ENCODE measurements around the gene ATG10.
"Not testable (repeated sequence)": the region's sequence is repeated elsewhere in the genome, so short reads cannot be mapped to it uniquely, and the experiment has no call there.

Gene ATG10

DNA sequence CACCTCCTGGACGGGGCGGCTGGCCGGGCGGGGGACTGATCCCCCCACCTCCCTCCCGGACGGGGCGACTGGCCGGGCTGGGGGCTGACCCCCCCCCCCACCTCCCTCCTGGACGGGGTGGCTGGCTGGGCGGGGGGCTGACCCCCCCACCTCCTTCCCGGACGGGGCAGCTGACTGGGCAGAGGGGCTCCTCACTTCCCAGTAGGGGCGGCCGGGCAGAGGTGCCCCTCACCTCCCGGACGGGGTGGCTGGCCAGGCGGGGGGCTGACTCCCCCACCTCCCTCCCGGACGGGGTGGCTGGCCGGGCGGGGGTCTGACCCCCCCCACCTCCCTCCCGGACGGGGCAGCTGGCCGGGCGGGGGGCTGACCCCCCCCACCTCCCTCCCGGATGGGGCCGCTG lies 11.3 kb downstream of the ATG10 start:
- not testable (repeated sequence) for DNase-seq

DNA sequence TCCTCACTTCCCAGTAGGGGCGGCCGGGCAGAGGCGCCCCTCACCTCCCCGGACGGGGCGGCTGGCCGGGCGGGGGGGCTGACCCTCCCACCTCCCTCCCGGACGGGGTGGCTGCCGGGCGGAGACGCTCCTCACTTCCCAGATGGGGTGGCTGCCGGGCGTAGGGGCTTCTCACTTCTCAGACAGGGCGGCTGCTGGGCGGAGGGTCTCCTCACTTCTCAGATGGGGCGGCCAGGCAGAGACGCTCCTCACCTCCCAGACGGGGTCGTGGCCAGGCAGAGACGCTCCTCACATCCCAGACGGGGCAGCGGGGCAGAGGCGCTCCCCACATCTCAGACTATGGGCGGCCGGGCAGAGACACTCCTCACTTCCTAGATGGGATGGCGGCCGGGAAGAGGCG lies 11.7 kb downstream of the ATG10 start:
- not testable (repeated sequence) for DNase-seq

DNA sequence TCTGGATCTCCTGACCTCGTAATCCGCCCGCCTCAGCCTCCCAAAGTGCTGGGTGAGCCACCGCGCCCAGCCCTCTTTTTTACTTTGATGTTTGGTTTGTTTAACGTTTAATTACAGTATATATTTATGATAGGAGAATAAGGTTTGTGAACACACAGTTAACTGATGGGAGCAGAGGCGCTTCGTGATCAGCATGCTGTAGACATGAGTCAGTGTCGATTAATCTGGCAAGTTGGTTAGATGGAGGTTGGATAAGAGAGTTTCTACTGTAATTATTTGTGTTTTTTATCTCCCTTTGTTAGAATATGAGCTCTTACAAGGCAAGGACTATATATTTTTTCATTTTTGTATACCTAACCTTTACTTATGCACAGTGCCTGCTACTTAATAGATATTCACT lies 14.3 kb downstream of the ATG10 start:
- no peak for DNase-seq

DNA sequence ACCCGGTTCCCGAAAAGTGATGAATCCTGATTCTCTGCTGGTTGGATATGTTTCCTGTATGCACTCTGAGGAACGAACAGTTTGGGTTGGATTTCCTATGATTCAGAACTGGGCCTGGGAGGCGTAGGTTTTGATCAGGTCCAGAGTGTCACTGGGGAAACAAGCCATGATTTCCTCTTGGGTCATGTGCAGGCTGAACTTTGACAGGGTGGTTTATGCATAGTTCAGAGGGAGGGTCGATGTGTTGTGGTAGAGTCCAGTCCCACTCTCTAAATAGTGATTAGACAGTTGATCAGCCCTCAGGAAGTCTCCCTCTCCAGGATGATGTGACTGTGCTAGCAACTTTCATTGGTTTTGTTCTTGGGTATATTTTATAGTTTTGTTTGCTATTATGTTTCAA lies 17.4 kb downstream of the ATG10 start:
- DNase-seq, result no peak

DNA sequence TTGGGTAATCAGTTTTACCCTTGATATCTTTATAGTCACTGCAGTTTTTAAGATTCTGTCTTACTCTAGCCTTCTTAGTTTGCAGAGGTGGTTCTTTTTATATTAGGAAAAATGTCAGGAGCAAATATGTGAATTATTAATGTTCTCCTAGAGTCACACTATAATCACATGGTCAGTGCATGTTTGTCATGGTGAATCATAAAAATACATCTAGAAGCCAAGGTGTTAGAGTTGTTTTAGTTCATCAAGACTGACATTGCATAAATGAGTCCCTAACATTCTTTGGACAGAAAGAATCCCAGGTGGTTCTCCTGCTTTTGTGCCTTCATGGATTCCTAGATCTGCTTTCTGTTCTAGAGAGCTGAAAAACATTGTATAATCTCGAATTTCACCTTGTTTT lies 22.9 kb downstream of the ATG10 start:
- no peak for DNase-seq

DNA sequence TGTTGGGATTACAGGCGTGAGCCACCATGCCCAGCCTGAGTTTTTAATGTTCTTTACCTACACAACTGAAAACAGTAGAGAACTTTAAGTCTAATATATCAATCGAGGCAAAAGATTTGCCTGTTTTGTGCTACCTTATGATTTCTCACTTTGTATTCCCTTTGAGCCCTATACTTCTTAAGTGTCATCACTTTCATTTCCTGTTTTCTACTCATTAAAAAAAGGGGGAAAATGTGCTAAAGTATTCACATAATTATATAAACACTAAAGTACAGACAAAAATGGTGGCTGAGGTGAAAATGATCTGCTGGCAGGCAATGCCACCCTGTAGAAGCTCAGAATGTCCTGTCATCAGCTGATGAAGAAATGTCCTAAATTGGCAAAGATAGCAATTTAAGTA lies 23.6 kb downstream of the ATG10 start:
- no peak for DNase-seq

DNA sequence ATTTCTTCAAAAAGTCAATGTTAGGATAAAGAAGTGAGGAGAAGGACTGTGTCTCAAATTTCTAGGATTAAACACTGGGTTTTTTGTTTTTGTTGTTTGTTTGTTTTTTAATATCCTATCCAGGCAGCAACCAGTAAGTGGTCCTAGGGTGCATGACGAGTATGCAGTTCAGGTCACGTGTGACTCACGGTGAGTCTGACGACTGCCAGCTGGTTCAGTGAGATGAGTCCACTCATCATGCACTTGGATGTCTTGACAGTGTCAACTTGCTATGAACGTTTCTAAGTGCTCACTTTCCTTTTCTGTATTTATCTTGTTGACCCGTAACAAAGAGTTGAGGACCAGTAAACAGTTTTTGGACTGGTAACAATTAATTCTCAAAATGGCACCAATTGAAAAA lies 32.7 kb downstream of the ATG10 start:
- DNase-seq, result no peak

DNA sequence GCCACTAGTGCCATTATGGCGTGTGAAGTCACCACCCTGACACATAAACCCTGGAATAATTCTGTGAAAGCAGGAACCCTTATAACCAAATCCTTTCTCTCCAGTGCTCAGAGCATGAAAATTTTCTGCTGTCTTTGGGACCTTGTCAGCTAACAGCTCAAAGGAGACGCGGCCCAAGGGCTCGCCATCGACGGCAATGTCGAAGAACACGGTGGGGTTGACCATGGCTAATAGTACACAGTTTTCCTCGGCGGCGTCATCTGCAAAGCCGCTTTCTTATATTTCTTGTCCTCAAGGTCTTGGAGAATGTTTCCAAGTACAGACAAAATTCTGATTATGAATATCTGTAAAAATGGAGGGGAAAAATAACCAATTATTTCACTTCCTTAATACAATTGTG lies 38.0 kb downstream of the ATG10 start:
- DNase-seq, result not testable (repeated sequence)

DNA sequence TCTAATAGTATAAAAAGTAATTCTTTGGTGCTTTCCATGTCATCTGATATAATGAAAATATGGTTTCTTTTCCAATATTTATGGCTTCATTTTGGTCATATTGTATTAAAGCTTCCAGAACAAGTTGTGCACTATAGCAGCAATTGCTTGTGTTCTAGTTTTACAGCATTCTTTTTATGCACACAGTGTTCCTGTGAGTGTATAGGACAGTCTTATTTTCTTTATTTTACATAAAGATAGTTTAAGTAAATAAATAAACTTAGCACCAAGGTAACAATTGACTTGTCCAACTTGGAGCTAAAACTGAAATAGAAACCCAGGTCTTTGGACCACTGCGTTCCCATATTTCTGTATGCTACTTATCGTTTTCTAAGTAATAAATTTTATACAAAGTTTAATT lies 38.9 kb downstream of the ATG10 start:
- no peak for DNase-seq

DNA sequence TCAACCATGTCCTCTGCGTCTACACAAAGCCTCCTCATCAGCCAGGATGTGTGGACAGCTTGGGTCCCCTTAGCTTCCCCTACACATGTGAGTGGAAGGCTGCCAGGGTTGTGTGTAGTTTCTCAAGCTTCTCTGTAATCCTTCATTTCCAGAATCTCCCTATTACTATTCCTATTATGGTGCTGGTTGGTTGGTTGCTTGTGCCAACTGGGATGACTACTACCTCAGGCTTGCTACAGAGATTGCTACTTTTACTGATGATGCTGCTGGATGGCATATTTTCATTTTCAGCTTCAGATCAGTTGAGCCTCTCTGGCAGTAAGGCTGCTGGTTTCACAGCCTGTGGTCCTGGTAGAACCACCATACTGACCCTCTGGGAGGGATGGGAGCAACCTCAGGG lies 39.9 kb downstream of the ATG10 start:
- no peak for DNase-seq

DNA sequence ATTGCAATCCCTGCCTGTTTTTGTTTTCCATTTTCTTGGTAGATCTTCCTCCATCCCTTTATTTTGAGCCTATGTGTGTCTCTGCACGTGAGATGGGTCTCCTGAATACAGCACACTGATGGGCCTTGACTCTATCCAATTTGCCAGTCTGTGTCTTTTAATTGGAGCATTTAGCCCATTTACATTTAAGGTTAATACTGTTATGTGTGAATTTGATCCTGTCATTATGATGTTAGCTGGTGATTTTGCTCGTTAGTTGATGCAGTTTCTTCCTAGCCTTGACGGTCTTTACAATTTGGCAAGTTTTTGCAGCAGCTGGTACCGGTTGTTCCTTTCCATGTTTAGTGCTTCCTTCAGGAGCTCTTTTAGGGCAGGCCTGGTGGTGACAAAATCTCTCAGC lies 42.8 kb downstream of the ATG10 start:
- DNase-seq, result not testable (repeated sequence)

DNA sequence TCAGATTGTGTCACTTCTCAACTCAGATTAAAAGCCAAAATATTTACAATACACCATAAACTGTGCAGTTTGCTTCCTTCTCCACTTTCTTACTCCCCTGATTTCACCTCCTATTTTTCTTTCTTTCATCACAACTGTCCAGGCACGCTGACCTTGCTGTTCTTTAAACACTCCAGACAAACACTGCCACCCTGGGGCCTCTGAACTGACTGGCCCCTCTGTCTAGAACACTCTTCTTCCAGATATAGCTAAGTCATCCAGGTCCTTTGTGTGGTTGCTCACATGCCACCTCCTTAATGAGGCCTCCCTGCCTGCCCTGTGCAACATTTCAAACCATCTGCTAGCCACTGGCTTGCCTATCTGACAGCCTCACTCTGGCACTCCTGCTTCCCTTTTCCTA lies 46.6 kb downstream of the ATG10 start:
- no peak for DNase-seq

DNA sequence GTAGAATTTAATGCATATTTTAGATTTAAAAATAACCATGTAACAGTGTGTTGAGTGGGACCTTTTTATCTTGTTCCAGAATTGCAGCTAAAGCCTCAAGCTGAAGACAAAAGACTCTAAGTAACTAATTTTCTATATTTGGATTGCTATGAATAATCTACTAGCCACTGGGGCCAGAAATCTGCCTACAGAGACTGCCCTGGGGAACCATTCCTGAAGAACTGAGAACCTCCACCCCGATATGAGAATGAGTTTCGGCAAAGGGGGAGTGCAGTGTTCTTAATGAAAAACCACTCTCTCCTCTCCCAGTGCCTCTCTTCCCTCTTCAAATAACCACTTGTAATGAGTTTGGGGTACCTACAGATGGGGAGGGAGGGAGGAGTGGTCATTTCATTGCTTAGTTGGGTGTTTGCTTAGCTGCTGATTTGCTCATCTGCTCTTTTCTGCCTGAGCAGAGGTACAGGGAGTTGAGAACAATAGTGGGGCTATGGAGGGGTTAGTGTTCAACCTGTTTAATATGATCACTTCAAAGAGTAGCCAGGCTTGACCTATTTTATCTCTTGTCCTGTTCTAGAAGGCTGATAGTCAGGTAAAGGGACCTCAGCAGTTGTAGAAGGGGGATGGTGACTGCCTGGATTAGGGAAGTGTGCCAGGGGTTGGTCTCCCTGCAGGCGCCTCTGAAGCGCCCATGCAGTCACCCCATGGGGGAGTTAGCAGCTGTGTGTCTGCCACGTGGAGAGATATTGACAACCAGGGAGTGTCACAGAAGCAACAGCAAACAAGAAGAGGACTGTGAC lies 47.7 kb downstream of the ATG10 start:
- peak; percentile 58 for DNase-seq

DNA sequence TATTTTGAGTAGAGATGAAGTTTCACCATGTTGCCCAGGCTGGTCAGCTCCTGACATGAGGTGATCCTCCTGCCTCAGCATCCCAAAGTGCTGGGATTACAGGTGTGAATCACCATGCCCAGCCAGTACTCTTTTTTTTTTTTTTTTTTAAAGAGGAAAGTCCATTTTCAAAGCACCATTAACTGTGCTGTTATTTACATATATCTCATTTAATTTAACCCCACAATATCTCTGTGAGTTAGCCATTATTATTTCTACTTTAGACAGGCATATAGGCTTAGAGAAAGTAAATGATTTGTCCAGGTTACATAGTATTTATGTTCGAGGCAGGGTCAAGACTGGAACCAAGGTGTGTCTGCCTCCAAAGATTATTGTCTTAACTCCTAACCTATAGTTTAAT lies 50.7 kb downstream of the ATG10 start:
- no peak for DNase-seq

DNA sequence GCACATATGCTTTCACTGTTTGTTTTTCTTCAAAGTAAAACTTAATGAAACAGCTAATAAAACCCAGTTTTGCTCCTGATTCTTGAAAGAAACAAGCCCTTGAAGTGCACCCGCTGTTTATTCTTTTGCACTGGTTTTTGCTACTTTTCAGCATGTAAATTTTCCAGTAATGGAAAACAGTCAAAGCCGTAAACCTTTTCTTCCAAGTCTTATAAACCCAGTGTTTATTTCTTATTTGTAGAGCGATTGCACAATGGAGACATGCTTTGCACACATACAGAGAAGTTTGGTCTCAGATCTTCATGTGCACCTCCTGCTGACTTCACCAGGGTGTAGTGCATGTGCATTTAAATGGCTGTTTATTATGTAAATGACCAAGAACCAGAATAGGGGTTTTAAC lies 51.8 kb downstream of the ATG10 start:
- no peak for DNase-seq

DNA sequence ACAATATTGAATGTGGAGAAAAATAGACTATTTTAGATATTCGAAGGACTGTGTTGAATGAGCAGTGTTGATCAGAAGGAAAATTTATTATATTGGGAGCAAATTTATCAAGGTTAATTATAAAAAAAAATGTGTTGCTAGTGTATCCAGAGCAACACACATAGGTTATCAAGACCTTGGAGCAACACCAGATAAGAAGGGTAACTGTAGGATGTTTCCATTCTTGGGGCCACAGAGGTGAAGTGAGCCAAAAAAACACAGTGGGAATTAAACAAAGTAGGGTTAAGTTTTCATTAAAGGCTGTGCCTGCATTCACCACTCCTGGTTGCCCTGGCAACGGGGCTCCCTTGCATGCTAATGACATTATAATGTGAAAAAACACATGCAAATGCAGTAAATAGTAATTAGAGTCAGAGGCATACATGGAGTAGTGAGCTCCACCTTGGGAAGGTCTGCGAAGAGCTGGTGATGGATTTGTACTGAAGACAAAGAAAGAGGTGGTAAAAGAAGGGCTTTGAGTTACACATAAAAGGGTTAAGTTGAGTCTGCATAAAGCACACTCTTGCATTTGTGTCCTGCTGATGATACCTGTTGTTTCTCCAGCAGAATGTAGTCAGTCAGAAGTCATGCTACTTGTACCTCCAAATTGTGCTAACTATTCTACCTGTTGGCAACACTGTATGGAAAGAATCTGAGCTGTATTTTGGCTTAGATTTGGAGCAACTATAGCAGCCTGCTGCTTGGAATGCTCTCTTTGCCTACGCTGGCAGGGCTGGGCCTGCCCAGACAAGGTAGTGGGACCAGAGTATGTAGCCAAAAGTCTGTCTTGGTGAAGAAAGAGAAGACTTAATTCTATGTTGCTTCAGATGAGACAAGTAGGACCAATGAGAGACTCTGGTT lies 59.6 kb downstream of the ATG10 start:
- DNase-seq, result no peak

DNA sequence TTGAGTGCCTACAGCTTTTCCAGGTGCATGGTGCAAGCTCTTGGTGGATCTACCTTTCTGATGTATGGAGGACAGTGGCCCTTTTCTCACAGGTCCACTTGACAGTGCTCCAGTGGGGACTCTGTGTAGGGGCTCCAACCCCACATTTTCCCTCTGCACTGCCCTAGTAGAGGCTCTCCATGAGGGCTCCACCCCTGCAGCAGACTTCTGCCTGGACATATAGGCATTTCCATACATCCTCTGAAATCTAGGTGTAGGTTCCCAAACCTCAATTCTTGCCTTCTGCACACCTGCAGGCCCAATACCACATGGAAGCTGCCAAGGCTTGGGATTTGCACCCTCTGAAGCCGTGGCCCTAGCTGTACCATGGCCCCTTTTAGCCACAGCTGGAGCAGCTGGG lies 71.1 kb downstream of the ATG10 start:
- DNase-seq, result not testable (repeated sequence)

DNA sequence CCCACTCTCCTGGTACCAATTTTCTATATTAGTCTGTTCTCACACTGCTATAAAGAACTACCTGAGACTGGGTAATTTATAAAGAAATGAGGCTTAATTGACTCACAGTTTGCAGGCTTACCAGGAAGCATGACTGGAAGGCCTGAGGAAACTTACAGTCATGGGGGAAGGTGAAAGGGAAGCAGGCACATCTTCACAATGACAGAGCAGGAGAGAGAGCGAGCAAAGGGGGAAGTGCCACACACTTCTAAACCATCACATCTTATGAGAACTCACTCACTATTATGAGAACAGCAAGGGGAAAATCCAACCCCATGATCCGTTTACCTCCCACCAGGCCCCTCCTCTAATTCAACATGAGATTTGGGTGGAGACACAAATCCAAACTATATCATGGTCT lies 72.2 kb downstream of the ATG10 start:
- no peak for DNase-seq

DNA sequence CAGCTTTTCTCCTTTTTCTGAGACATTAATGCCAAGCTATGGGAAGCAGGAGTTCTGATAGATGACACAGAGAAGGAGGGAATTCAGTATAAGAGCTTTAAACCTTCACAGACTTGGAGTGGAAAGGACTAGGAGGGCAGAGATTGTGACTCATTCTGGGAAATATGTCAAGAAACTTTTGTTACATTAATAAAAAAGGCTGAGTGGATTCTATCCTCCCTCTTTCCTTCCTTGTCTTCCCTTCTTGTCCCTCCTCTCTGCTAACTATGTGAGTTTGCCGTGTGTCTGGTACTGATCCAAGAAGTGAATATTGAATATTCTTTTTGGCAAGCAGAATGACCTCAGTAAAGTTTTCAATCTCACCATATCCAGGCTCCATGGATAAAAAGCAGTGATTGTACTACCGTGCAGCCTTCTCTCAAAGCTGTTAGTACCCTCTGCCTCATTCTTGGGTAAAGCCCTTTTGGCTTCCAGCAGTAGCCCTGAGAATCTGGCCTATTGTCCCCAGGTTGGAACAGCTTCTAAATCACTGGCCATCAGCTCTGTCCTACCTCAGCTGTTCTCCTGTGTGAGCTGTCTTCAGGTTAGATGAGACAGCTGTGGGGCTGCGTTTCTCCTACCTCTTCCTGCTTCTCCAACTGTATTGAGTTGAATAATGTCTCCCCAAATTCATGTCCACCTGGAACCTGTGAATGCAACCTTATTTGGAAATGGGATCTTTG lies 73.9 kb downstream of the ATG10 start:
- DNase-seq, result no peak

DNA sequence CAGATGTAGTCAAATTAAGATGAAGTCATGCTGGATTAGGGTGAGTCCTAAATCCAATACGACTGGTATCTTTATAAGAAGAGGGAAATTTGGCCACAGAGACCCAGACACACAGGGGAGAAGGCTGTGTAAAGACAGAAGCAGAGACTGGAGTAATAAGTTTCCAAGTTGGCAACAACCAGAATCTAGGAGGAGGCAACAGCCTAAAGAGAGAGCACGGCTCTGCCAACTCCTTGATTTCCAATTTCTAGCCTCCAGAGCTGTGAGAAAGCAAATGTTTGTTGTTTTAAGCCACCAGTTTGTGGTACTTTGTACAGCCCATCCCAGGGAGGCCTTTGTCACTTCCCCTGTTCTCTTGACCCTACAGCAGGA lies 74.4 kb downstream of the ATG10 start:
- DNase-seq, result no peak

DNA sequence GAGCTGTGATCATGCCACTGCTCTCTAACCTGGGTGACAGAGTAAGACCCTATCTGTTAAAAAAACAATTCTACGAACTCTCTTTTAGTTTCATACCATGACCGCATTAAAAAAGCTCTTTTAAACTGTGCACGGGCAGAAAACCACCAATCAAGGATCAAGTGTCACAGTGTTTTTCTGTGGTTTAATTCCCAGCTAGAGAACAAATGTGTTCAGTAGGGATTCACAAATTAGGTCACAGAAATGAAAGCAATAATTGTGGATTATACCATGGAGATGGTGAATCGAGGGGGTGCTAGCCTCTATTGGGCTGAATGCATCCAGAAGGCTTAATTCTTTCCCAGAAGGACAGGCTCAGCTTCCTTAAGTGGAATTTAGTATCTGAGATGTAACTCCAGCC lies 79.1 kb downstream of the ATG10 start:
- DNase-seq, result no peak

DNA sequence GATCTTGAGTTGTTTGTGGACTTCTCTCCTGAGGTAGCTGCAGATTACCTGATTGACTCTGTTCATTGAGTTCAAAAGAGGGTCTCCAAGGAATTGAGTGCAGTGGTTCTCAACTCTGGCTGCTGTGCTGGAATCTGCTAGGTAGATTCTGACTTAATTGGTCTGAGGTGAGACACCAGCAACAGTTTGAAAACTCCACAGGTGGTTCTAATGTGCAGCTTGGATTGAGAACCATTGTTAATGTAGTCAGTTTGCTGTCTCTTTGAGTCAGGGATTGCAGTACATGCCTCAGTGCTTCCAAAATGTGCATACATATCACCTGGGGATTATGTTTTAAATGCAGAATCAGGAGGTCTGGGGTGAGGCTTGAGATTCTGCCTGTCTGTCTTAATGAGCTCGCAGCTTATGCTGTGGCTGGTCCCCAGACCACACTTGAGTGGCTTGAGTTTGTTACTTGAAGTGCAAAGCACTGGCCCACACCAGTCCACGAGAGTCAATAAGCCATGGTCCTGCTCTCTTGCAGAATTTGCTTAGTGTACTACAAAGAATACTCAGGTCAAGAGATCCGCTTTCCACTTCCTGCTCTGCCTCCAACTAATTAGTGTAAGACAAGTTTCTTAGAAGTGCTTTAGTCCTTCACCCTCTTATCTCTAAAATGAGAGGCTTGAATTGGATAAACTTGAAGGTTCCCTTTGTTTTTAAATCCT lies 82.3 kb downstream of the ATG10 start:
- DNase-seq, result no peak

DNA sequence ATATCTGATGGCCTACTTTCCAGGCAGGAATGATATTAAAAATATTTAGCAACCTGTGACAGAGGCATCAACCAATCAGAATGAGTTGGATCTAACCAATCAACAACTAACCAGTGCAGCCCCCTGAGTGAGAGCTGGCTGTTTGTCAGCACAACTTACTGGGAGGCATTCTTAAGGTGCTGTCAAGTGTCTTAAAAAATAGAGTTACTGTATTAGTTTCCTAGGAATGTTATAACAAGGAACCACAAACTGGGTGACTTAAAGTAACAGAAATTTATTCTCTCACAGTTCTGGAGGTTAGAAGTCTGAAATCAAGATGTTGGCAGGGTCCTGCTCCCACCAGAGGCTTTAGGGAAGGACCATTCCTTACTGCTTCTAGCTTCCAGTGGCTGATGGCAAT lies 85.2 kb downstream of the ATG10 start:
- no peak for DNase-seq
